GM10847 (cell line): ENCODE measurements around the gene RABGEF1.

Source experiments
- POLR2A ChIP-seq: IDR thresholded peaks from 2 replicates; pipeline ENCODE4 v1.6.1; 2011; ENCODE audit not compliant: insufficient read length; ENCODE audit errors: extremely low read depth

Gene RABGEF1

DNA sequence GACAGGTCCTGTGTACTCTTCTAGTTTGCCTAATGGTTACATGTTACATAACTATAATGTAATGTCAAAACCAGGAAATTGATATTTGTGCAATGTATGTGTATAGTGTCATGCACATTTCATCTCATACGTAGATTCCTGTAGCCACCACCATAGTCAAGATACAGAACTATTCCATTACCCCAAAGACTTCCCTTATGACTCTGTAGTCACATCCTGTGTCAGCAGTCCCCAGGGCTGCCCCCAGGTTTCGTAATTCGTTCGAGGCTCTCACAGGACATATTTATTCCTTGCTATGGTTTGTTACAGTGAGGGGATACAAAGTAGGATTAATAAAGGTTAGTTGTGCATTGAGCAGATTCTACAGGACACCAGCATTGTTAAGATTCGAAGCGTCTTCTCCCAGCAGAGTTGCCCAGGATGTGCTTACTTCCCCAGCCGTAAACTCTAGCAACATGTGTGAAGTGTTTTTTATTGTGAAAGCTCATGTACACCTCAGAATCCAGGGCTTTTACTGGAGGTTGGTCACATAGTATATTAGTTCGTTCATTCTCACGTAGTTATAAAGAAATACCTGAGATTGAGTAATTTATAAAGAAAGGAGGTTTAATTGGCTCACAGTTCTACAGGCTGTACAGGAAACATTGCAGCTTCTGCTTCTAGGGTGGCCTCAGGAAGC, 18.6 kb downstream of the RABGEF1 start:
- no peak for TF ChIP-seq POLR2A

DNA sequence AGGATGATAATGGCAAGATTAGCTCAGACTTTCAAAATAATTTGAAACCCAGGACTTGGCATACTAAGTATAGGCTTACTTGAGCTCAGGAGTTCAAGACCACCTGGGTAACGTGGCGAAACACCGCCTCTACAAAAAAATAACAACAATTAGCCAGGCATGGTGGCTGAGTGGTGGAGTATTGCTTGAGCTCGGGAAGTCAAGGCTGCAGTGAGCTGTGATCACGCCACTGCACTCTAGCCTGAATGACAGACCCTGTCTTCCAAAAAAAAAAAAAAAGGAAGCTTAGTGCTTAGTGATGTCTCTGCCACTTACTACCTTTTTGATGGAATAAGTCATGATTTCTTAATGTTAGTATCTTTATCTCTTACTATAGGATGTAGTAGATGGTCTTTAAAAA, 25.5 kb downstream of the RABGEF1 start:
- TF ChIP-seq POLR2A = no peak

DNA sequence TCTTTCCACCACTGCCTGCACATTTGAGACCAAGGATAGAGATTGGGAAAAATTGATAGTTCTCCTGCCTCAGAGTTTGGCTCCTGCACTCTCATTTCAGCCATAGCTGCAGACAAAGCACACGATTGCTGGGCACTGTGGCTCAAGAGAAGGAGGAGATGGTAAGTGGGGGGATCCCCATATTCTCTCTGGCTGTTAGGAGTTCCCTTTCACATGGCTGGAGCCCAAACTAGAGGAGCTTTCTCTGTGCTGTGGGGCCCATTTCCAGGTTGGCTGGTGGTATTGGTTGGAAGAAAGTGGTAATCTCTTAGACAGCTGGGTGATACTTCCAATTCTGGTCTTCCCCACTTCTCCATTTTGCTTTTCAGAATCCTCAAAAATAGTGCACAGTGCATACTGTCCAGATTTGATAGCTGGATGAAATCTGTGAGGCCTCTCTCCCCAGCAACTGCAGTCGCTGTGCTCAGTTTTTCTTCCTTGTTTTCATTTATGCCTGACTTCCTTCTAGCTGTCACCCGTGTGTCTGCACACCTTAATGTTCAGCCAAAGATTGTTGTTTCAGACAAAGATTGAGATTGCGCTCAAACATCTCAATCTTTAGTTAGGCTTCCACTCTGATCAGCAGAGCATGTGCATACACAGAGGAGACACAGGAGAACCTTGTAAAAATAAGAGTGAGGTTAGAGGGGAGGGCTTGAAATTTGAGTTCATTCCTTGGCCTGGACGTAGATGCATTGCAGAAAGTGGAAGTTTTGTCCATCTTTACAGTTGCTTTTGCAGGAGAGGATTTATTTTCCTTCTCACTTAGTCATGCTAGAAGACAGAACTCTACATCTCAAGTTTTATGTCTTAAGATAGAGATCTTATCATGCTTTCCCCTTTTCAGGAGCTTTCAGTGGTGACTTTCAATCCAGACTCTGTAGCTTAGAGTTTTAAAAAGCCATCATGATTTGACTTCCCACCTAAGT, 28.6 kb downstream of the RABGEF1 start:
- no peak for TF ChIP-seq POLR2A

DNA sequence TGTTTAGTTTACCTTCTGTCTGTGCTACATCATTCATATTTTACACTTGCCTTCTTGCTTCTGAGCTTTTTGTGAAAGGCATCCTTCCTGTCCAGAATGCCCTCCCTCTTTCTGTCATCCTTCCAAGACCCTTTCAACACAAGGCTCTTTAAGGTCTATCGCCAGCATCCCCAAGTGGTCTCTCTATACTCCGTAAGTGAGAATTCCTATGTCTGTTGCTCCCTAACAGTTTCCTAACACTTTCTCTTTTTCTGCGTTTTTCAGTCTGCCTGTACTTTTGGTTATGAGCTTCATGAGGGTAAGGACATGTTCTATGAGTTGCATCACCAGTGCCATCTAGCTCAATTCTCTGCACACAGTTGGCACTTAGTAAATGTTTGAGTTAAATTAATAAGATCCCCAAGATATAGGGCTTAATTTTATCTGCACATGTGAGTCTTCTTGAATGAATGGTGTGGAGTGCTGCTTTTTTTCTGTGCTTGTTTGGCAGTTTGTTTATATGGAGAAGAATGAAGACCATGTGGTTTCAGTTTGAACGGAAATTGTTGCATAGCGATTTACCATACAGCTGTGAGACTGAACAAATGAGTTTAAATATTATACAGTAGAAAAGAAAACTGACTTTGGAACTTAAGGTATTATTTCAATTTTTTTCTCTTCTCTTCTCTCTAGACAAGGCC, 29.4 kb downstream of the RABGEF1 start:
- no peak for TF ChIP-seq POLR2A

DNA sequence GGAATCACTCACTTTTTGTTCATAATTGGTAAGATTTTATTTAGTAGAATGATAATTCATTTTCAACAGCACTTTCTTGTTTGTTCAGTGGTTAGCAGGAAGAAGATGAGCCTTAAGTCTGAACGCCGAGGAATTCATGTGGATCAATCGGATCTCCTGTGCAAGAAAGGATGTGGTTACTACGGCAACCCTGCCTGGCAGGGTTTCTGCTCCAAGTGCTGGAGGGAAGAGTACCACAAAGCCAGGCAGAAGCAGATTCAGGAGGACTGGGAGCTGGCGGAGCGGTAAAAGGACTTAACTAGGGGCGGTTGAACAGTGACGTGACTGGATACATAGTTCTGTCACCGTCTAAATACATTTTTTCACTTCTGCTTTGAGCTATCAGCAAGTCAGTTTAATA, 31.3 kb downstream of the RABGEF1 start:
- TF ChIP-seq POLR2A = no peak

DNA sequence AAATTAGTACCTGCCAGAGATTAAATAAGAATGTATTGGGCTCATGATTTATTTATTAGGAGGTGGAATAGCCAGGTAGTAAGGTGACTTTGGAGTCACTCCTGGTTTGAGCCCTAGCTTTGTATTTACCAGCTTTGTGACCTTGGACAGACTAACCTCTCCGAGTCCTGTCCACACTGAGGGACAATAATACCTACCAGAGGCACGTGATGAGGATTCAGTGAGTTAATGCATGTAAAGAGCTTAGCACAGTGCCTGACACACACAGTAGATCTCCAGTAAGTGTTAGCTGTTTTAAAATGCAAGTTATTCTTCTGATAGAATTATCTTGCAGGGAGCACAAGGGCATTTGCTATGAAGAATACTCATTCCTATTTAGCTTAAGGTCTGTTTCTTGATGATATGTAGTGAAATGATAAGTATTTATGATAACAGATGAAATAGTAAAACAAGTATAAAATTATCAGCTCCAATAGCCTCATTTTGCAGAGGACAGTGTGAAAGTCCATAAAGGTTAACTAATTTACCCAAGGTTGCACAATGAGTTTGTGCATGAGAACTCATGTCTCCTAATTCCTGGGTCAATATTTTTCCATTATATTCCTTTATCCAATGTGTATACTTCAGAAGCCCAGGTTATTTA, 36.4 kb downstream of the RABGEF1 start:
- no peak for TF ChIP-seq POLR2A

DNA sequence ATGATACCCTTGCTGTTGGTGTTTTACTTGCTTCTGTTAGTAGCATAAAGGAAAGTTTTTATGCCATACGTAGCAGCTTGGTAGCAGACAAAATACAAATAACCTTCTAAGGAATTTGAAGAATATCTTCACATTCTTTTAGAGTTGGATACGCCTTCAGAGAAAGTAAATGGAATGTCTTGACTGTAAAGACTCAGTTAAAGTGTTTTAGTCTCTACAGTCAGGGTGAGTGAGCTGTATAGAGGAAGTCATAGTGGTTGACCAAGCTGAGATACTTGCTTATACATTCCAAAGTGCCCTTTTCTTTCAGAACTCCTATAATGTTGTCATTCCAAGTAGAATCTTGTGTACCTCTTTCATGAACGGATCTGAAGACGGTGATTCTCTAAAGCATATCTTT, 37.7 kb downstream of the RABGEF1 start:
- TF ChIP-seq POLR2A = no peak

DNA sequence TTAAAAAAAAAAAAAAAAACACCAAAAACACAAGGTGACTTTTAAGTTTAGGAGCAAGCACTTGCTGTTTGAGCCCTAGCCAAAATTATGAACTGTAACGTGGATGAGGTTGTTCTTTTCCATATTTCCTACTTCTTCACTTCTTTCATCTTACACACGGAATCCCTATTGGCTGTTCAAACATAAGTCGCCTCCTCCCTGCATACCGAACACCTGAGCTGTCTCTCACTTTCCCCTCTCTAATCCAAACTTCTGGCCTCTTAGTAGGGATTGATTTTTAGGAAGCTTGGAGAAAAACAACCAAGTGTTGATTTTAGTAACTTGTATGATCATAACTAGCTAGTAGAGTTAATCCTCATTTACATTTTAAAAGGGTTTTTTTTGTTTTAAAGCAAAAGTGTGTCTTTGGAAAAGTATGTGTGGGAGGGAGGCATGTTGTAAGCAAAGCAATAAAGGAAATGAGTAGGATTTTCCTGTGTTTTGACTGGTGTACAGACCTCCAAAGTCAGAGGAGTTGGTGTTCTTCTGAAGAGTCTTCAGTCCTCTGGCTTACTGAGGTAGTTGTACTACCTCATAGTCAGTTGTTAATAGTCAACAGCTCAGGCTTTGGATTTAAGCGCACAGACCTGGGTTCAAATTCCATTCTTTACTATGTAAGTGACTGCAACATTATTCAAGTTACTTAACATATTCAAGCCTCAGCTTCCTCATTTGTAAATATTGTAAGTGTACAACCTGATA, 39.3 kb downstream of the RABGEF1 start:
- TF ChIP-seq POLR2A = no peak

DNA sequence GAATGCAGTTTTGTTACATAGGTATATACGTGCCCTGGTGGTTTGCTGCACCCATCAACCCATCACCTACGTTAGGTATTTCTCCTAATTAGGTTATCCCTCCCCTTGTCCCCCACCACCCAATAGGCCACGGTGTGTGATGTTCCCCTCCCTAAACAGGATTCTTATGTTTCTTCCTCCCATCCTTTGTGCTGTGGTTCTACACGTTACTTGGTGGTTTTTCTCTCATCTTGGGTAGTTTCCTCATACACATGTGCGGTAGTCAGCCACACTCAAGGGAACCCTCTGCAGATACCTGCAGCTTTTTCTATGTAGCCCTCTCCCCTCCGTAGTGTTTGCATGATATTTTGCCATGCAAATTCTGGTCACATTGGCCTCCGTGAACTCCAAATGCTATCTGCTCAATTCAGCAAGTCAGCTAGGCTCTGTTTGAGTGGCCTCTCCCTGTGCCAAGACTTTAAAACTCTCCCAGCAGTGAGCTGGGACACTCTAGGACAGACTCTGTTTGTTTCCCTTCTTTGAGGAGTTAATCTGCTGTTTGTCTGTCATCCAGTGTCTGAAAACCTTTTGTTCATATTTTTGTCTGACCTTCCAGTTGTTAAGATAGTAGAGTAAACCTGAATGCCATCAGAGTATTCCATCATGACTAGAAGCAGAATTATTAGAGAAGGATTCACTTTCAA, 41.0 kb downstream of the RABGEF1 start:
- no peak for TF ChIP-seq POLR2A

DNA sequence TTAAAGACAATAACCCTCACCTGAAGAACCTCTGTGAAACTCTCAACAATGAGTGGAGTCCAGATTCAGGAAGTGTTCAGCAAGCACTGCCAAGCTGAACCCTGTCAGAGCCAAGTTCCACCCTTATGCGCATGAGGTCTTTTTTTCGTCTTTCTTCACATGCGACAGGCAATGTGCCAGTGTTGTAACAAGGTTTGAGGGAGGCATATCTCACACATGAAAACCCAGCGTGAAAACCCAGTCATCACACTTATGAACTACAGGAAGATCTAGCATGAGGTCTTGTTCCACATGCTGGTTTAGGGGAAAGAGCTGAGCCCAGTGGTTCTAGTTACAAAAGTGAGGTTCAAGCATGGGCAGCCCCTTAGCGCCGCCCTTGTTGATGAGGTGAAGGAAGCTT, 49.7 kb downstream of the RABGEF1 start:
- no peak for TF ChIP-seq POLR2A

DNA sequence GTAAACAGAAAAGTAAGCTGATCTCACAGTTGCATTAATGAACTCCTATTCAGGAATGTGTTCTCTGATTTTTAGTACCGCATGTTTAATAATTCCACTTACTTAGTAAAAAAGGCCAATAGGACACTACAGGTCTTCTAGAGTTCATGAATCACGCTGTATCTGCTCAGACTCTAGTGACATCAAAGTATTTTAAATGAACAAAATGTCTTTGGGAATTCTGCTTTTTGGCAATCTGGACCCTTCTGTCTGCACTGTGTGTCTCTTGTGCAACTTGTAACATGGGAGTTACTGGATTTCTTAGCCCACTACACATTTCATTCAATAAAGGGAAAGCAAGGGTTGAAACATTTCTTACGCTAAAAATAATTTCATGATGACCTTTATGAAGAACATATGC, 50.2 kb downstream of the RABGEF1 start:
- no peak for TF ChIP-seq POLR2A

DNA sequence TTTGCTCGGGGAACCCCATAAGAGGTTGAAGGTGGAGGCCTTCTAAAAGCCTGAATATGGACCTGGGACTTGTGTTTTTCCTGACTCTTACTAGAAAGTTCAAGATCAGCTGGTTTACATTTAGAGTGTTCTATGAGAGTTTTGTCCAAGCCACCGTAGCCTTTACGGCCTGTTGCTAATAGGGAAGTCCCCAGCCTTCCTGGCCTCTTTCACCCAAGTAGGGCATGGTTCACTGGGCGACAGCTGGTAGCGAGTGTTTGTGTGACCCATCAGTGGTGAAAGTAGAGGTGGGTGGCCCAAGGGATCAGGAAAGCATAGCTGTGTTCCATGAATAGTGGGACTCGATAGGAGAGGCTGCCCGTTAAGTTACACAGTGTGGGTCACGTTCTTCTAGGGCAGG, 60.1 kb downstream of the RABGEF1 start:
- TF ChIP-seq POLR2A = no peak

DNA sequence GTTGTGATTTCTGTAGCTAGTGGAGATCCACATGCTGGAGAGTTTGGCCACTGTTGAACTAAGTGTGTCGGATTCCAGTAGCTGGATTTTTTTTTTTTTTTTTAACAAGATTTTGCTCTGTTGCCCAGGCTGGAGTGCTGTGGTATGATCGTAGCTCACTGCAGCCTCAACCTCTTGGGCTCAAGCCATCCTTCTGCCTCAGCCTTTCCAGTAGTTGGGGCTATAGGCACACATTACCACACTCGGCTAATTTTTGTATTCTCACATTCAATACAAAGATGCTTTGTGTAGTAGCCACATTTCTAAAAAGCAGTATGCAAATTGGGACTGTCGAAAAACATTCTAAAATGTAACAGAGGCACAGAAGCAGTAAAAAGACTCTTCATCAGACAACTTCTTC, 63.5 kb downstream of the RABGEF1 start:
- TF ChIP-seq POLR2A = no peak

DNA sequence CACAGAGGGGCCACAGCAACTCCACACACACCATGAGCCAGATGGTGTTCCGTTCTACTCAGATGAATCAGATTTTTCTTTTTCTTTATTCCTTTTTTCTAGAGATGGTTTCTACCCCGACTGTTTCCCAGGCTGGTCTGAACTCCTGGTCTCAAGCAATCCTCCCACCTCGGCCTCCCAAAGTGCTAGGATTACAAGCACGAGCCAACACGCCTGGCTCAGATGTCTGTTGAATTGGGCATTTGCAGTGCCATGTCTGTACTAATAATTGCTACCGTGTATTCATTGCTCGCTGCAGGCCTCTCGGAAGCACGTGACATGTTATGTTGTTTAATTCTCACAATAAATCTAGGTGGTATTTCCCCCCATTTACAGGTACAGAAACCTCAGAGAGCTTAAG, 67.2 kb downstream of the RABGEF1 start:
- no peak for TF ChIP-seq POLR2A

DNA sequence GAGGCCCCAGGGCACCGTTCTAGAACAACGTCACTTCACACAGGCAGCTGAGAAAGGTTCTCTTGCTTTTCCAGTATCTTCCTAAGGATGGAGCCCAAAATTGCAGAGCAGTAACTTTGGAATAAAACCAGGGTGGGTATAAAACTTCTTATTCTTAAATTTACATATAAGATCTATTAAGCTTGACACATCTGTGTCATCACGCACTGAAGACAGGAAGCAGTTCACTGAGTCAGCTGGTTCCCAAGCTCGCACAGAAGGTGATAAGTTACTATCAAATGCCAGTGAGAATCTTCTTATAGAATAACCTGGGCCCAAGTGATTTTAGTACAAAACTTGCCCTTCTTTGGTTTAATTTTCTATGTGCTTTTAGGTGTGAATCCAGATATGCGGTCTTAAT, 70.2 kb downstream of the RABGEF1 start:
- TF ChIP-seq POLR2A = no peak

DNA sequence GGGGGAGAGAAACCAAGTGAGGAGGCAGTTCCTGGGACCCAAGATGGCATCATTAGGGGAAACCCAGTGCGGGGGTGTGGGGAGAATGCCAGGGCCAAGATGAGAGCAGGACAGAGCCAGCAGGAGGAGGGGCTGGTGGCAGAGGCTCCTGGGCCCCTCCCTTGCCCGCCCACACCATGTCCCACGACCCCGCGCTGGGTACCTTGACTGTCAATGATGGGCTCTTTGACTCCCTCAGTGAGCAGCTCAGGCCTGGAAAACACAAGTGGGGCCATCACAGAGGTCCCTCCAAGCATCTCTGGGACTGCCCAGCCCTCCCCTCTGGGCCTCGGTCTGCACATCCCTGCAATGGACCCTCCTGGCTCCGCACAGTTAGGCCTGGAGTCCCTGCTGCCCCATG, 75.4 kb downstream of the RABGEF1 start:
- TF ChIP-seq POLR2A = no peak
